Testis (tissue), 3 donors: ENCODE measurements around the gene CR2. TPM values are rescaled to one million over a fixed set of nuclear protein-coding genes. Genes with fewer than 3 reads are reported as not detected.

Source experiments
- DNase-seq: peaks from one replicate; pipeline ENCODE4 v3.0.0-alpha.2; 2019
- H3K27ac ChIP-seq, 2 donors: fragments of 200-600 bp; sonication (generic); one replicate each; pipeline ENCODE4 v1.5.1; 2019
- H3K27me3 ChIP-seq: fragments of 200-600 bp; sonication (generic); one replicate; pipeline ENCODE4 v1.5.1; 2019
- H3K36me3 ChIP-seq: fragments of 200-600 bp; sonication (generic); one replicate; pipeline ENCODE4 v1.5.1; 2017; ENCODE audit warnings: low read depth; ENCODE audit errors: missing control alignments
- H3K4me1 ChIP-seq: fragments of 200-600 bp; sonication (generic); one replicate; pipeline ENCODE4 v1.5.1; 2019
- H3K4me3 ChIP-seq, 2 donors: fragments of 200-600 bp; sonication (generic); one replicate each; pipeline ENCODE4 v1.5.1; 2017 to 2019
- H3K9me3 ChIP-seq: fragments of 200-600 bp; sonication (generic); one replicate; pipeline ENCODE4 v1.5.1; 2017
- POLR2A ChIP-seq: fragments of 450-650 bp; IDR thresholded peaks from one replicate; pipeline ENCODE4 v1.6.1; 2017; ENCODE audit warnings: antibody characterized with exemption, mild to moderate bottlenecking, moderate library complexity
- WGBS, 2 donors: methylation state at CpG; one replicate each; pipeline ENCODE4 v1.1.5; 2018; 5-methylcytosine and 5-hydroxymethylcytosine counted together
- intact Hi-C: fragments of 100-400 bp; cut with DNase I; formaldehyde crosslinking; loops from one replicate; pipeline ENCODE4 v1.15.1; 2023; ENCODE audit warnings: low total_unique reads
- polyA plus RNA-seq: library from polyadenylated mRNA; stranded (reverse); fragments of 350-450 nt; fragmentation: Illumina TruSeq; extraction: RNeasy Lipid Tissue Mini Kit (QIAGEN cat#74804); gene quantifications from one replicate; pipeline ENCODE4 v1.2.3, GENCODE V29; 2014; ENCODE audit warnings: low read depth, low replicate concordance; ENCODE audit not compliant: insufficient read depth
- total RNA-seq, 2 donors: library from RNA; depleted of rRNA; stranded (reverse); fragments of >200 nt; gene quantifications; one replicate each; pipeline ENCODE4 v1.2.3, GENCODE V29; 2016
- TF ChIP-seq, protein P1 (sequence below), 3 experiments: fragments of 450-650 bp in 2 of 3; fragments of 200-600 bp in 1 of 3; sonication (generic) in 1 of 3; IDR thresholded peaks; one replicate each; pipeline ENCODE4 v1.5.1; 2016 to 2019; ENCODE audit warnings: antibody characterized with exemption in 3 of 3, mild to moderate bottlenecking in 2 of 3, moderate library complexity in 1 of 3

CR2 gene
- total and polyA plus RNA-seq, 3 donors from 2014 or later: 0.80 to 1.5 (median 1.3) TPM

DNA sequence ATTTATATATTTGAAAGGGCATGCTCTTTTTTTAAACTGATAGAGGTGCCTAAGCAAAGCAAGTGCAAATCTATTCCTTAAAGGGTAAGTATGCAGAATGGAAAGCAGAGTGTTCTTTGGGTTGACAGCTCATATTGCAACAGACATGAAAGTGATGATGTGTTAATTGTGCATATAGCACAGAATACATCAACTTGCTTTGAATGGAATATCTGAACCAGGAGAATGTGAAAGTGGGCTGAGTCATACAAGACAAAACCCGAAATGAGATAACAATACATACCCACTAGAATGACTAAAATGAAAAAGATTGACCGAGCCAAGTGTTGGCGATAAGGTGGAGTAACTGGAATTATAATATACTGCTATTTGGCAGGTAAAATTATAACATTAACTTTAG, 46.2 kb downstream of the CR2 start:
- intact Hi-C loops: no loop called here
- Histone ChIP-seq H3K27me3 (no peaks in the 10 kb centered on the region), H3K4me3 (no peak overlapping the region), H3K36me3 (no peaks in the 10 kb centered on the region), H3K4me1 (no peaks in the 10 kb centered on the region), H3K9me3 (no peaks in the 10 kb centered on the region), H3K27ac (no peak overlapping the region)
- WGBS, 2 donors: 75 to 85% methylated on average over 3 of the region's 3 CpGs
- no peak for DNase-seq
- TF ChIP-seq, protein P1, sequence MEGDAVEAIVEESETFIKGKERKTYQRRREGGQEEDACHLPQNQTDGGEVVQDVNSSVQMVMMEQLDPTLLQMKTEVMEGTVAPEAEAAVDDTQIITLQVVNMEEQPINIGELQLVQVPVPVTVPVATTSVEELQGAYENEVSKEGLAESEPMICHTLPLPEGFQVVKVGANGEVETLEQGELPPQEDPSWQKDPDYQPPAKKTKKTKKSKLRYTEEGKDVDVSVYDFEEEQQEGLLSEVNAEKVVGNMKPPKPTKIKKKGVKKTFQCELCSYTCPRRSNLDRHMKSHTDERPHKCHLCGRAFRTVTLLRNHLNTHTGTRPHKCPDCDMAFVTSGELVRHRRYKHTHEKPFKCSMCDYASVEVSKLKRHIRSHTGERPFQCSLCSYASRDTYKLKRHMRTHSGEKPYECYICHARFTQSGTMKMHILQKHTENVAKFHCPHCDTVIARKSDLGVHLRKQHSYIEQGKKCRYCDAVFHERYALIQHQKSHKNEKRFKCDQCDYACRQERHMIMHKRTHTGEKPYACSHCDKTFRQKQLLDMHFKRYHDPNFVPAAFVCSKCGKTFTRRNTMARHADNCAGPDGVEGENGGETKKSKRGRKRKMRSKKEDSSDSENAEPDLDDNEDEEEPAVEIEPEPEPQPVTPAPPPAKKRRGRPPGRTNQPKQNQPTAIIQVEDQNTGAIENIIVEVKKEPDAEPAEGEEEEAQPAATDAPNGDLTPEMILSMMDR (IDR thresholded peaks at IDR 0.05): no peak
- no peak for TF ChIP-seq POLR2A

DNA sequence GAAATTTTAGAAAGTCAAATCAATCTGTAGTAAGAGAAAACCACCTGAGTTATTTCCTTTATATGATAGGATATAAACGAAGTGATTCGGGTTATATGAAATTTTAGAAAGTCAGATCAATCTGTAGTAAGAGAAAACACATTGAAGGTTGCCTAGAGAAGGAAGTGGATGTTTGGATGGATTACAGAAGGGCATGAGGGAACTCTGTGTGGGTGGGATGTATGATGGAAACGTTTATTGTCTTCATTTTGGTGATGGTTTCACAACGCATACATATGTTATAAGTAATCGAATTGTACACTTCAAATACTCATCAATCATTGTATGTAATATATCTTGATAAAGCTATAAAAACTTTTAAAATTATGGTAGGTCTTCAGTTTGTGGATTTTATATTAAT, 46.9 kb downstream of the CR2 start:
- no peaks in the 10 kb centered on the region for H3K9me3 ChIP-seq
- no peaks in the 10 kb centered on the region for H3K36me3 ChIP-seq
- no peak for TF ChIP-seq POLR2A
- TF ChIP-seq, protein P1 (IDR thresholded peaks at IDR 0.05): no peak
- H3K4me1 ChIP-seq: no peaks in the 10 kb centered on the region
- intact Hi-C loops: no loop called here
- H3K4me3 ChIP-seq: no peak overlapping the region
- no peak overlapping the region for H3K27ac ChIP-seq
- DNase-seq: no peak
- WGBS, 2 donors: 69 to 72% methylated on average over 5 of the region's 5 CpGs
- H3K27me3 ChIP-seq: no peaks in the 10 kb centered on the region

DNA sequence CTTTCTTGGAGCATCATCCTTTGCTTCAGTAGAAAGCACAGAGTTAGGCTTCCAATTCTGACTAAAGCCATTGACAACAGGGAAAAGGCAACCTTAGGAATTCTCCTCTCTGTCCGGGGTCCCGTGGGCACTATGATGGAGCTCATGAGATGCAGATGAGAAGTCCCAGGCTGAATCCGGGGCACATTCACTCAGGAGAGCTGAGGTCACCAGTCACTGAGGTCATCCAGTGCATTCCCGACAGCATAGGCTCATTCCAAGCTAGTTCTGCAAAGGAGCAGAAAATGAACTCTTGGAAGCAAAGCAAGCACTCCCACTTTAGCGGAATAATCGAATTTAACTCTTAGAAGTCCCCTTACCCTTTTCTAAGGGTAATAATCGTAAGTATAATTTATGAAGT, 48.6 kb downstream of the CR2 start:
- no peaks in the 10 kb centered on the region for H3K27me3 ChIP-seq
- no peaks in the 10 kb centered on the region for H3K36me3 ChIP-seq
- intact Hi-C loops: no loop called here
- H3K4me3 ChIP-seq: no peak overlapping the region
- H3K4me1 ChIP-seq: no peaks in the 10 kb centered on the region
- WGBS, 2 donors: 72 to 73% methylated on average over 7 of the region's 7 CpGs
- no peak for DNase-seq
- H3K27ac ChIP-seq: no peak overlapping the region
- no peak for TF ChIP-seq POLR2A
- TF ChIP-seq, protein P1 (IDR thresholded peaks at IDR 0.05): no peak
- H3K9me3 ChIP-seq: no peaks in the 10 kb centered on the region

DNA sequence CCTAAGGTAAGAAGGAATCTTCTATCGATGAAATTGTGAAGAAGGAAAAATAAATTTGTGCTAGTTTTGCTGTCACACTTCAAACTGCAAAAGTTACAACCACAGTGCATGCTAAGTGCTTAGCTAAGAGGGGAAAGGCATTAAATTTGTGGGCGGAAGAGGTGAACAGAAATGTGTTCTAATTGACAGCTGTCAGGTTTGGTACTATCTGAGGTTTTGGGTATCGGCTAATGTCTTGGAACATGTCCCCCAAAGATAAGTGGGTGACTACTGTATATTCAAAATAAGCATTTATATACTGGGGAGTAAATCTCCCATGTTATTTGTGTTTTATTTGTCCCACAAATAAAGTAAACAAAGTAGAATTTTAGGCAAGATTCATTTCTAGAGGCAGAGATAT, 49.8 kb downstream of the CR2 start:
- Histone ChIP-seq H3K27ac (no peak overlapping the region), H3K4me3 (no peak overlapping the region), H3K9me3 (no peaks in the 10 kb centered on the region), H3K4me1 (no peaks in the 10 kb centered on the region), H3K27me3 (no peaks in the 10 kb centered on the region), H3K36me3 (no peaks in the 10 kb centered on the region)
- no peak for DNase-seq
- intact Hi-C loops: no loop called here
- 88 to 89% methylated on average over 3 of the region's 3 CpGs for WGBS, 2 donors
- TF ChIP-seq, protein P1 (IDR thresholded peaks at IDR 0.05): no peak
- TF ChIP-seq POLR2A: no peak

DNA sequence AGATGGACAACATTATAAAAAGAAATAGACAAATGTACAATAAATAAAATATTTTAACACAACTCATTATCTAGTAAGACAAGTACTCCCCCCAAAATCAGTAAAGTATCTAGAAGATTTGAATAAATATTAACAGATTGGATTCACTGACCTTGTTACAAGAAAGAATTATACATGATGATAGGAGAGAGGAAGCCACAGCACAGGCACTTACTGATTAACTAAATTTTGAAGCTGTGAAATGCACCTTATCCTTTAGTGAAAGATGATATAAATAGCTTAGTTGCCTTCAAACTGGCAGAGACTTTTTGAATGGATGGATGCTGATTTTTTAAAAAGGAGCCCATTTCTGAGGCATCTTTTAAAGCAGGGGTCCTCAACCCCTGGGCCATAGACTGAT, 50.3 kb downstream of the CR2 start:
- no peak overlapping the region for H3K4me3 ChIP-seq
- no peaks in the 10 kb centered on the region for H3K36me3 ChIP-seq
- TF ChIP-seq POLR2A: no peak
- TF ChIP-seq, protein P1 (IDR thresholded peaks at IDR 0.05): no peak
- no peak for DNase-seq
- H3K27ac ChIP-seq: no peak overlapping the region
- no peaks in the 10 kb centered on the region for H3K27me3 ChIP-seq
- no peaks in the 10 kb centered on the region for H3K9me3 ChIP-seq
- no peaks in the 10 kb centered on the region for H3K4me1 ChIP-seq
- intact Hi-C loops: no loop called here
